Uterus (tissue), 2 donors: Measurements from ENCODE around the gene MED17.

ENCODE experiments used
- CTCF ChIP-seq, 4 experiments: fragments of 200-600 bp in 2 of 4; fragments of 450-650 bp in 2 of 4; sonication (generic) in 2 of 4; IDR thresholded peaks; one replicate each; pipeline ENCODE4 v1.5.1; 2016 to 2019; ENCODE audit warnings: antibody characterized with exemption in 4 of 4, mild to moderate bottlenecking in 2 of 4, moderate library complexity in 1 of 4
- POLR2A ChIP-seq, 2 donors: fragments of 450-650 bp; IDR thresholded peaks; one replicate each; pipeline ENCODE4 v1.6.1; 2016; ENCODE audit warnings: antibody characterized with exemption in 2 of 2, mild to moderate bottlenecking in 1 of 2, moderate library complexity in 1 of 2

- no peak for TF ChIP-seq POLR2A (IDR thresholded peaks at IDR 0.05)
- TF ChIP-seq CTCF (IDR thresholded peaks at IDR 0.05) = no peak
Measured at GRCh38 chr11:93817426-93818348, 33.6 kb downstream of the MED17 start.
